ENCODE results near the gene GNAL.

GRCh38 chr18:11808001-11808855 is 119.2 kb downstream of the GNAL start:
- TF ChIP-seq CTCF (IDR thresholded peaks at IDR 0.05): no peak
- no peak for TF ChIP-seq POLR2AphosphoS5 (IDR thresholded peaks at IDR 0.05)
